ENCODE data around the gene ZSWIM1. TPM values are rescaled to one million over a fixed set of nuclear protein-coding genes. Genes with fewer than 3 reads are reported as not detected.

Gene ZSWIM1
- total and polyA plus RNA-seq, 10 of the 15 experiments (the other 5 are each of a cell fraction or from before 2014, with no cell fraction given) = 2.4 to 16.0 (median 9.8) TPM

DNA sequence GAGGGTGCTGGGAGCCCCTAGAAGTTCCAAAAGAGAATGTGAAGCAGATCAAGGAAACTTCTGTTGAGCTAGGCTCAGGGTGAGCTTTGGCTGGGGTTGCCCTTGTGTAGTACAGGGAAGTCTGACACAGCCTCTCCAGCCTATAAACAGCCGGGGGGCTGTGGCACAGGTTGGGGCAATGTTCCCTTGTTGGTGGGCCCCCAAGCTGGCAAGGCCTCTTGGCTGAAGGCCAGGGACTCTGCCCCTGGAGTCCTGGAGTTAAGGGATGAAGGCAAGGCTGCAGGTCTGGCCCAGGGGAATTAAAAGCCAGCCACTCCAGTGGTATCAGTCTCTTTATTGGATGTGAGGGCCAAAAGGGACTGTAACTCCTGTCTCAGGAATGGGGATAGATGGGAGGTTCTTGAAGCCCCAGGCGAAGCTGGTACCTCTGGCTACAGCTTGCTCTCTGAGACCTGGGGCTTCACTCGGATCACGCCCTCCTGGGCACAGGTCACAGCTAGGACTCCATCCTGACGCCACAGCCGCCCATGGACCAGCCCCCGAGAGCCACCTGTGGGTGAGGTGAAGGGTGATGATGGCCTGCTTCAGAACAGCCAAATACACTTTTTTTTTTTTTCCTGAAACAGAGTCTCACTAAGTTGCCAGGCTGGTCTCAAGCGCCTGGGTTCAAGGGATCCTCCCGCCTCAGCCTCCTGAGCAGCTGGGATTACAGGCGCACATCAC, 39.5 kb upstream of the ZSWIM1 start:
- Histone ChIP-seq H3K27me3 (replicated peaks in 1 of 2; ENCODE audit: control insufficient read depth in 2 of 2, insufficient read depth in 2 of 2, low read length in 1 of 2) (no peaks in the 10 kb centered on the region), H3K9ac (ENCODE audit: control insufficient read depth, insufficient read depth, low read length) (no peak overlapping the region), H3K4me2 (ENCODE audit: control insufficient read depth, insufficient read depth) (no peak overlapping the region), H3K27ac (ENCODE audit: control insufficient read depth, insufficient read depth) (peak overlapping the region; percentile 39), H2AFZ (ENCODE audit: control insufficient read depth, low read depth, low read length) (no peak overlapping the region), H3K79me2 (ENCODE audit: control insufficient read depth, insufficient read depth, low read length) (no peaks in the 10 kb centered on the region), H3K9me3 (replicated peaks; ENCODE audit: control insufficient read depth, insufficient read depth, low read length) (no peaks in the 10 kb centered on the region), H4K20me1 (ENCODE audit: control insufficient read depth, insufficient read depth) (no peaks in the 10 kb centered on the region), H3K4me3 (no peak overlapping the region), H3K36me3 (ENCODE audit: control insufficient read depth in 2 of 2, insufficient read depth in 2 of 2, low read length in 1 of 2) (peaks cover 5 to 12% of the 10 kb centered on the region in 2 experiments), H3K4me1 (ENCODE audit: control insufficient read depth, insufficient read depth, low read length) (peaks cover 14% of the 10 kb centered on the region)
- TF ChIP-seq RELA (IDR thresholded peaks at IDR 0.05; ENCODE audit: borderline replicate concordance, partially characterized antibody) = no peak
- TF ChIP-seq TBL1XR1 (IDR thresholded peaks at IDR 0.05; ENCODE audit: low read depth, low read length) = no peak
- no peak for TF ChIP-seq RB1 (IDR thresholded peaks at IDR 0.05; ENCODE audit: borderline replicate concordance)
- no peak for TF ChIP-seq BRCA1 (IDR thresholded peaks at IDR 0.05; ENCODE audit: low read depth, low read length)
- TF ChIP-seq IRF4 (IDR thresholded peaks at IDR 0.05; ENCODE audit: low read depth, low read length) = no peak
- TF ChIP-seq YY1 (IDR thresholded peaks at IDR 0.05; ENCODE audit: low read depth, low read length) = no peak
- TF ChIP-seq, protein P1, sequence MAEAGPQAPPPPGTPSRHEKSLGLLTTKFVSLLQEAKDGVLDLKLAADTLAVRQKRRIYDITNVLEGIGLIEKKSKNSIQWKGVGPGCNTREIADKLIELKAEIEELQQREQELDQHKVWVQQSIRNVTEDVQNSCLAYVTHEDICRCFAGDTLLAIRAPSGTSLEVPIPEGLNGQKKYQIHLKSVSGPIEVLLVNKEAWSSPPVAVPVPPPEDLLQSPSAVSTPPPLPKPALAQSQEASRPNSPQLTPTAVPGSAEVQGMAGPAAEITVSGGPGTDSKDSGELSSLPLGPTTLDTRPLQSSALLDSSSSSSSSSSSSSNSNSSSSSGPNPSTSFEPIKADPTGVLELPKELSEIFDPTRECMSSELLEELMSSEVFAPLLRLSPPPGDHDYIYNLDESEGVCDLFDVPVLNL (IDR thresholded peaks at IDR 0.05; ENCODE audit: low read depth, low read length) = no peak
- TF ChIP-seq EED (IDR thresholded peaks at IDR 0.05; ENCODE audit: low read depth) = no peak
- TF ChIP-seq RAD51 (IDR thresholded peaks at IDR 0.05) = no peak
- no peak for TF ChIP-seq BCL11A (IDR thresholded peaks at IDR 0.05; ENCODE audit: low read depth, low read length)
- TF ChIP-seq, protein P2, sequence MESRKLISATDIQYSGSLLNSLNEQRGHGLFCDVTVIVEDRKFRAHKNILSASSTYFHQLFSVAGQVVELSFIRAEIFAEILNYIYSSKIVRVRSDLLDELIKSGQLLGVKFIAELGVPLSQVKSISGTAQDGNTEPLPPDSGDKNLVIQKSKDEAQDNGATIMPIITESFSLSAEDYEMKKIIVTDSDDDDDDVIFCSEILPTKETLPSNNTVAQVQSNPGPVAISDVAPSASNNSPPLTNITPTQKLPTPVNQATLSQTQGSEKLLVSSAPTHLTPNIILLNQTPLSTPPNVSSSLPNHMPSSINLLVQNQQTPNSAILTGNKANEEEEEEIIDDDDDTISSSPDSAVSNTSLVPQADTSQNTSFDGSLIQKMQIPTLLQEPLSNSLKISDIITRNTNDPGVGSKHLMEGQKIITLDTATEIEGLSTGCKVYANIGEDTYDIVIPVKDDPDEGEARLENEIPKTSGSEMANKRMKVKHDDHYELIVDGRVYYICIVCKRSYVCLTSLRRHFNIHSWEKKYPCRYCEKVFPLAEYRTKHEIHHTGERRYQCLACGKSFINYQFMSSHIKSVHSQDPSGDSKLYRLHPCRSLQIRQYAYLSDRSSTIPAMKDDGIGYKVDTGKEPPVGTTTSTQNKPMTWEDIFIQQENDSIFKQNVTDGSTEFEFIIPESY (IDR thresholded peaks at IDR 0.05) = no peak
- no peak for TF ChIP-seq SUPT20H (IDR thresholded peaks at IDR 0.05; ENCODE audit: borderline replicate concordance, control insufficient read depth, low read depth, low read length)
- no peak for TF ChIP-seq ZBED1 (IDR thresholded peaks at IDR 0.05; ENCODE audit: borderline replicate concordance)
- TF ChIP-seq ATF7 (IDR thresholded peaks at IDR 0.05; ENCODE audit: low read depth) = no peak
- TF ChIP-seq ZZZ3 (IDR thresholded peaks at IDR 0.05; ENCODE audit: control insufficient read depth, insufficient read length, low read depth) = no peak
- no peak for TF ChIP-seq BMI1 (IDR thresholded peaks at IDR 0.05; ENCODE audit: borderline replicate concordance)
- TF ChIP-seq, protein P3, sequence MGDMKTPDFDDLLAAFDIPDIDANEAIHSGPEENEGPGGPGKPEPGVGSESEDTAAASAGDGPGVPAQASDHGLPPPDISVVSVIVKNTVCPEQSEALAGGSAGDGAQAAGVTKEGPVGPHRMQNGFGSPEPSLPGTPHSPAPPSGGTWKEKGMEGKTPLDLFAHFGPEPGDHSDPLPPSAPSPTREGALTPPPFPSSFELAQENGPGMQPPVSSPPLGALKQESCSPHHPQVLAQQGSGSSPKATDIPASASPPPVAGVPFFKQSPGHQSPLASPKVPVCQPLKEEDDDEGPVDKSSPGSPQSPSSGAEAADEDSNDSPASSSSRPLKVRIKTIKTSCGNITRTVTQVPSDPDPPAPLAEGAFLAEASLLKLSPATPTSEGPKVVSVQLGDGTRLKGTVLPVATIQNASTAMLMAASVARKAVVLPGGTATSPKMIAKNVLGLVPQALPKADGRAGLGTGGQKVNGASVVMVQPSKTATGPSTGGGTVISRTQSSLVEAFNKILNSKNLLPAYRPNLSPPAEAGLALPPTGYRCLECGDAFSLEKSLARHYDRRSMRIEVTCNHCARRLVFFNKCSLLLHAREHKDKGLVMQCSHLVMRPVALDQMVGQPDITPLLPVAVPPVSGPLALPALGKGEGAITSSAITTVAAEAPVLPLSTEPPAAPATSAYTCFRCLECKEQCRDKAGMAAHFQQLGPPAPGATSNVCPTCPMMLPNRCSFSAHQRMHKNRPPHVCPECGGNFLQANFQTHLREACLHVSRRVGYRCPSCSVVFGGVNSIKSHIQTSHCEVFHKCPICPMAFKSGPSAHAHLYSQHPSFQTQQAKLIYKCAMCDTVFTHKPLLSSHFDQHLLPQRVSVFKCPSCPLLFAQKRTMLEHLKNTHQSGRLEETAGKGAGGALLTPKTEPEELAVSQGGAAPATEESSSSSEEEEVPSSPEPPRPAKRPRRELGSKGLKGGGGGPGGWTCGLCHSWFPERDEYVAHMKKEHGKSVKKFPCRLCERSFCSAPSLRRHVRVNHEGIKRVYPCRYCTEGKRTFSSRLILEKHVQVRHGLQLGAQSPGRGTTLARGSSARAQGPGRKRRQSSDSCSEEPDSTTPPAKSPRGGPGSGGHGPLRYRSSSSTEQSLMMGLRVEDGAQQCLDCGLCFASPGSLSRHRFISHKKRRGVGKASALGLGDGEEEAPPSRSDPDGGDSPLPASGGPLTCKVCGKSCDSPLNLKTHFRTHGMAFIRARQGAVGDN (IDR thresholded peaks at IDR 0.05) = no peak
- TF ChIP-seq STAT1 (conservative IDR thresholded peaks at IDR 0.05) = no peak
- TF ChIP-seq CREB1 (IDR thresholded peaks at IDR 0.05; ENCODE audit: low read depth) = no peak
- CTCF ChIA-PET = interaction anchor here (1.0 to 3.8 kb wide), 7 partner anchors 8 to 129 kb away, joined by 3 to 18 read pairs (median 8); partner anchors contain the start of genes ACOT8, PCIF1, SNX21 and ZSWIM3
- in situ Hi-C loops (cut with MboI) = no loop called here
- FAIRE-seq = no peak
- intact Hi-C loops (cut with micrococcal nuclease; ENCODE audit: unreplicated experiment) = no loop called here
- 91% methylated on average over 9 of the region's 10 CpGs for WGBS (ENCODE audit: insufficient coverage, insufficient replicate concordance, low lambda C conversion rate, missing lambda C conversion rate)
- BruUV-seq (replicated peaks) = no TSS peak
- no peak for DNase-seq (ENCODE audit: low read depth, low spot score)
- no peak for ATAC-seq
- POLR2A ChIA-PET = interaction anchor here (0.9 to 2.3 kb wide), 8 partner anchors 11 to 119 kb away, joined by 3 to 10 read pairs (median 5); partner anchors contain the start of genes CTSA, NEURL2 and UBE2C
- SMC1A ChIA-PET (ENCODE audit: uncharacterized antibody, unreplicated experiment) = interaction anchor here (0.6 to 2.1 kb wide), 14 partner anchors 8 to 170 kb away, joined by 3 to 4 read pairs (median 4); partner anchors contain the start of gene UBE2C
- RAD21 ChIA-PET (ENCODE audit: unreplicated experiment) = interaction anchor here (0.9 to 1.7 kb wide), 11 partner anchors 16 to 129 kb away, joined by 3 to 6 read pairs (median 4); partner anchors contain the start of genes ACOT8, CTSA, NEURL2 and PCIF1

Measured in GM12878 (cell line).